MM.1S (cell line): ENCODE data around the gene AGAP1.

ENCODE experiments used
- DNase-seq: peaks from one replicate; pipeline ENCODE4 v3.0.0-alpha.2; 2015
- H2AFZ ChIP-seq: fragments of 300-600 bp; sonication (generic); 2 replicates; pipeline ENCODE4 v1.6.0; 2016; ENCODE audit warnings: antibody characterized with exemption, low read length
- H3F3A ChIP-seq: fragments of 300-600 bp; sonication (generic); 2 replicates; pipeline ENCODE4 v1.6.1; 2016; ENCODE audit warnings: mild to moderate bottlenecking, antibody characterized with exemption, low read length, moderate library complexity, mixed read lengths; ENCODE audit not compliant: insufficient read depth
- H3K27ac ChIP-seq: fragments of 300-600 bp; sonication (generic); 2 replicates; pipeline ENCODE4 v1.5.1; 2016; ENCODE audit warnings: mild to moderate bottlenecking, low read length
- H3K27me3 ChIP-seq: fragments of 300-600 bp; sonication (generic); replicated peaks from 2 replicates; pipeline ENCODE4 v1.6.0; 2016; ENCODE audit warnings: low read length; ENCODE audit not compliant: insufficient read depth
- H3K36me3 ChIP-seq: fragments of 300-600 bp; sonication (generic); replicated peaks from 2 replicates; pipeline ENCODE4 v1.6.1; 2016; ENCODE audit warnings: mild to moderate bottlenecking, low read length, mixed read lengths; ENCODE audit not compliant: insufficient read depth
- H3K4me1 ChIP-seq: fragments of 300-600 bp; sonication (generic); 2 replicates; pipeline ENCODE4 v1.6.1; 2016; ENCODE audit warnings: low read length, mixed read lengths
- H3K4me2 ChIP-seq: fragments of 300-600 bp; sonication (generic); 2 replicates; pipeline ENCODE4 v1.6.0; 2016; ENCODE audit warnings: low read depth, low read length
- H3K4me3 ChIP-seq: fragments of 300-600 bp; sonication (generic); 2 replicates; pipeline ENCODE4 v1.5.1; 2016; ENCODE audit warnings: low read length, mixed read lengths
- H3K79me2 ChIP-seq: fragments of 300-600 bp; sonication (generic); 2 replicates; pipeline ENCODE4 v1.6.1; 2016; ENCODE audit warnings: mixed run types, low read length, mixed read lengths
- H3K9ac ChIP-seq: fragments of 300-600 bp; sonication (generic); 2 replicates; pipeline ENCODE4 v1.6.1; 2016; ENCODE audit warnings: low read length, mixed read lengths
- H3K9me2 ChIP-seq: fragments of 300-600 bp; sonication (generic); replicated peaks from 2 replicates; pipeline ENCODE4 v1.6.1; 2016; ENCODE audit warnings: mild to moderate bottlenecking, low read length, mixed read lengths; ENCODE audit not compliant: insufficient read depth
- H3K9me3 ChIP-seq: fragments of 300-600 bp; sonication (generic); replicated peaks from 2 replicates; pipeline ENCODE4 v1.6.1; 2016; ENCODE audit warnings: mild to moderate bottlenecking, low read length, mixed read lengths; ENCODE audit not compliant: insufficient read depth
- H4K20me1 ChIP-seq: fragments of 300-600 bp; sonication (generic); 2 replicates; pipeline ENCODE4 v1.6.1; 2016; ENCODE audit warnings: mild to moderate bottlenecking, low read length, moderate library complexity, mixed read lengths; ENCODE audit not compliant: insufficient read depth
- CTCF ChIP-seq: fragments of 300-600 bp; sonication (generic); IDR thresholded peaks from 2 replicates; pipeline ENCODE4 v1.5.1; 2016; ENCODE audit warnings: antibody characterized with exemption, low read length, mixed read lengths
- EZH2 ChIP-seq: fragments of 300-600 bp; sonication (generic); optimal IDR thresholded peaks from 2 replicates; pipeline ENCODE3; 2017; ENCODE audit warnings: low read depth, mild to moderate bottlenecking, antibody characterized with exemption, low read length, mixed read lengths
- EZH2phosphoT487 ChIP-seq: fragments of 300-600 bp; sonication (generic); IDR thresholded peaks from 2 replicates; pipeline ENCODE4 v1.6.1; 2018; ENCODE audit warnings: antibody characterized with exemption, low read length

Gene AGAP1

GRCh38 chr2:236177967-236178889 is 684.4 kb downstream of the AGAP1 start:
- H3K4me1 ChIP-seq, result no peaks in the 10 kb centered on the region
- H3K4me2 ChIP-seq, result no peak overlapping the region
- no peak for TF ChIP-seq EZH2
- peak; percentile 39 for TF ChIP-seq CTCF
- H2AFZ ChIP-seq, result no peak overlapping the region
- peak; percentile 8 for DNase-seq
- H3K36me3 ChIP-seq, result no peaks in the 10 kb centered on the region
- H3K27me3 ChIP-seq, result peaks cover 22% of the 10 kb centered on the region
- no peaks in the 10 kb centered on the region for H3K9me2 ChIP-seq
- no peaks in the 10 kb centered on the region for H3K9me3 ChIP-seq
- no peak overlapping the region for H3K4me3 ChIP-seq
- H4K20me1 ChIP-seq, result no peaks in the 10 kb centered on the region
- H3K9ac ChIP-seq, result no peak overlapping the region
- no peaks in the 10 kb centered on the region for H3K79me2 ChIP-seq
- H3K27ac ChIP-seq, result no peak overlapping the region
- no peaks in the 10 kb centered on the region for H3F3A ChIP-seq

GRCh38 chr2:236178890-236179235 is 685.0 kb downstream of the AGAP1 start:
- Histone ChIP-seq H2AFZ (no peak overlapping the region), H3K4me3 (no peak overlapping the region), H3K9me3 (no peaks in the 10 kb centered on the region), H3K36me3 (no peaks in the 10 kb centered on the region), H3K9me2 (no peaks in the 10 kb centered on the region), H3K27ac (no peak overlapping the region), H3F3A (no peaks in the 10 kb centered on the region), H3K27me3 (peaks cover 22% of the 10 kb centered on the region), H4K20me1 (no peaks in the 10 kb centered on the region), H3K79me2 (no peaks in the 10 kb centered on the region), H3K4me1 (no peaks in the 10 kb centered on the region), H3K9ac (no peak overlapping the region), H3K4me2 (no peak overlapping the region)
- TF ChIP-seq EZH2 (no peak), EZH2phosphoT487 (no peak), CTCF (no peak)
- no peak for DNase-seq

- Histone ChIP-seq H3K4me1 (no peaks in the 10 kb centered on the region), H4K20me1 (no peaks in the 10 kb centered on the region), H3K9me3 (no peaks in the 10 kb centered on the region), H3K79me2 (no peaks in the 10 kb centered on the region), H3K9ac (no peak overlapping the region), H3K36me3 (no peaks in the 10 kb centered on the region), H3K27me3 (peaks cover 16% of the 10 kb centered on the region), H3K4me2 (no peak overlapping the region), H3K9me2 (no peaks in the 10 kb centered on the region), H3K27ac (no peak overlapping the region), H3F3A (no peaks in the 10 kb centered on the region), H3K4me3 (no peak overlapping the region), H2AFZ (no peak overlapping the region)
- no peak for DNase-seq
- TF ChIP-seq CTCF, result no peak
- TF ChIP-seq EZH2phosphoT487, result no peak
- TF ChIP-seq EZH2, result no peak
Measured at GRCh38 chr2:236179236-236180075, 685.6 kb downstream of the AGAP1 start.
